Measurements from ENCODE around the gene ZNF609. TPM values are rescaled to one million over a fixed set of nuclear protein-coding genes. Genes with fewer than 3 reads are reported as not detected.
A peak's percentile ranks its signal among the peaks of the same experiment; 100 is the strongest.

The ZNF609 gene
- polyA plus RNA-seq, 1 donor (not counting 4 experiments of a cell fraction or from before 2014, with no cell fraction given), result 16.9 TPM

DNA sequence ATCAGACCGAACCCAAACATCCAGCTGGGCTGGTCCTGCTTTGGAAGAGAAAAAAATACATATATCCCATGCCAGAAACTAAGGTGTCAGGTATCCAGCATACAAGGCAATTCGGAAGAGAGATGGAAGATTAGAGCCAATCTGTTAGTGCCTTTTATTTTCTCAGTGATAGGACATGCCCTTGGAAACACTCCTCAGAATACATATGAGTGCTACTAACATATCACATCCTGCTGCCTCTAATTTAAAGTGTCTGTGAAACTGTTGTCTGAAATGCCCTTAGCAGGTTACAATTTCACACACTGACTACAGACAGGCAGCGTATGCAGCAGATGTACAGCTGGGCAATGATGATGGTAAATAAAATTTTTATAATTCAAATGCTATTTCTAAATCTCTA lies 236.1 kb downstream of the ZNF609 start:
- Histone ChIP-seq H3K4me1 (ENCODE audit: control insufficient read depth, extremely low read depth, insufficient read depth, low read length) (peaks cover 40% of the 10 kb centered on the region), H4K20me1 (ENCODE audit: control insufficient read depth, extremely low read depth, insufficient read depth, low read length) (peaks cover 8% of the 10 kb centered on the region), H3K27ac (ENCODE audit: control insufficient read depth, insufficient read depth, low read length) (no peak overlapping the region), H3K4me3 (ENCODE audit: control insufficient read depth in 2 of 3, extremely low read depth in 1 of 3, insufficient read depth in 2 of 3, low read depth in 1 of 3, low read length in 3 of 3) (no peak overlapping the region), H3K79me2 (ENCODE audit: control insufficient read depth, insufficient read depth, low read length) (peaks cover 44% of the 10 kb centered on the region), H3K9ac (ENCODE audit: control insufficient read depth, extremely low read depth, insufficient read depth, low read length) (no peak overlapping the region), H3K36me3 (ENCODE audit: control insufficient read depth in 2 of 2, extremely low read depth in 1 of 2, insufficient read depth in 2 of 2, low read length in 2 of 2) (peaks cover 9 to 10% of the 10 kb centered on the region in 2 experiments), H3K27me3 (ENCODE audit: control insufficient read depth, extremely low read depth, insufficient read depth, low read length) (no peaks in the 10 kb centered on the region), H3K9me1 (ENCODE audit: control insufficient read depth, extremely low read depth, insufficient read depth, low read length) (peaks cover 10% of the 10 kb centered on the region), H3K9me3 (ENCODE audit: control insufficient read depth, low read depth, low read length) (no peaks in the 10 kb centered on the region), H3K4me2 (ENCODE audit: control insufficient read depth, extremely low read depth, insufficient read depth, low read depth, low read length) (no peak overlapping the region), H2AFZ (ENCODE audit: control insufficient read depth, low read length) (no peak overlapping the region)
- FAIRE-seq (no peak), DNase-seq (ENCODE audit: low read depth, low spot score) (no peak)
- dilution Hi-C loops (cut with MboI; ENCODE audit: extremely low pct_ligation_motif_present, low sequenced_read_pairs), result no loop called here
- no peak for TF ChIP-seq EZH2 (IDR thresholded peaks at IDR 0.05; ENCODE audit: low read length)
- TF ChIP-seq, protein P1, sequence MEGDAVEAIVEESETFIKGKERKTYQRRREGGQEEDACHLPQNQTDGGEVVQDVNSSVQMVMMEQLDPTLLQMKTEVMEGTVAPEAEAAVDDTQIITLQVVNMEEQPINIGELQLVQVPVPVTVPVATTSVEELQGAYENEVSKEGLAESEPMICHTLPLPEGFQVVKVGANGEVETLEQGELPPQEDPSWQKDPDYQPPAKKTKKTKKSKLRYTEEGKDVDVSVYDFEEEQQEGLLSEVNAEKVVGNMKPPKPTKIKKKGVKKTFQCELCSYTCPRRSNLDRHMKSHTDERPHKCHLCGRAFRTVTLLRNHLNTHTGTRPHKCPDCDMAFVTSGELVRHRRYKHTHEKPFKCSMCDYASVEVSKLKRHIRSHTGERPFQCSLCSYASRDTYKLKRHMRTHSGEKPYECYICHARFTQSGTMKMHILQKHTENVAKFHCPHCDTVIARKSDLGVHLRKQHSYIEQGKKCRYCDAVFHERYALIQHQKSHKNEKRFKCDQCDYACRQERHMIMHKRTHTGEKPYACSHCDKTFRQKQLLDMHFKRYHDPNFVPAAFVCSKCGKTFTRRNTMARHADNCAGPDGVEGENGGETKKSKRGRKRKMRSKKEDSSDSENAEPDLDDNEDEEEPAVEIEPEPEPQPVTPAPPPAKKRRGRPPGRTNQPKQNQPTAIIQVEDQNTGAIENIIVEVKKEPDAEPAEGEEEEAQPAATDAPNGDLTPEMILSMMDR (optimal IDR thresholded peaks at IDR 0.05 in 1 of 3, IDR thresholded peaks at IDR 0.05 in 1 of 3, conservative IDR thresholded peaks at IDR 0.05 in 1 of 3; ENCODE audit: extremely low read depth in 1 of 3, insufficient read depth in 2 of 3, low read length in 3 of 3), result no peak

DNA sequence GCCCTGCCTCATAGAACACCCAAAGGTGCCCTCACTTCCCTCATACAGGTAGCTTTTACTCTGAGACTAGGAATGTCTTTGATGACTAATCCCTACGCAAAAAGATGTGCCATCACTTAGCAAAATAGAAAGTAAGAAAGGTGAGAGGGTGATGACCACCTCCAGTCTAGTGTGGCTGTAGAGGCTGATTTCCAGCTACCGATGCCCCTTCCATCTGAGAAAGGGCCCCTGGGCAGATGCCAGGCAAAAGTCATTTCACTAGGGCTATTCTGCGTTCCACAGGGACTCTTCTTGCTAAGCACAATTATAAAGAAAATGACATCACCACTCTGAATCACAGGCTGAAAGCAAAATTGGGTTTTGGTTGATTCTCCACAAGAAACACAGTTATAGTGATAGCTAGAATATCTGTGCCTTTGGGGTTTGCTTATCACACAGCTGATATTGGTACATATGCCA lies 237.6 kb downstream of the ZNF609 start:
- no peak overlapping the region for H2AFZ ChIP-seq (ENCODE audit: control insufficient read depth, low read length)
- H3K4me2 ChIP-seq (ENCODE audit: control insufficient read depth, extremely low read depth, insufficient read depth, low read depth, low read length), result peak overlapping the region; percentile 23
- peak overlapping the region; percentile 46 for H3K27ac ChIP-seq (ENCODE audit: control insufficient read depth, insufficient read depth, low read length)
- dilution Hi-C loops (cut with MboI; ENCODE audit: extremely low pct_ligation_motif_present, low sequenced_read_pairs), result no loop called here
- peaks cover 49% of the 10 kb centered on the region for H3K4me1 ChIP-seq (ENCODE audit: control insufficient read depth, extremely low read depth, insufficient read depth, low read length)
- no peak overlapping the region for H3K9ac ChIP-seq (ENCODE audit: control insufficient read depth, extremely low read depth, insufficient read depth, low read length)
- H3K27me3 ChIP-seq (ENCODE audit: control insufficient read depth, extremely low read depth, insufficient read depth, low read length), result no peaks in the 10 kb centered on the region
- peaks cover 59% of the 10 kb centered on the region for H3K79me2 ChIP-seq (ENCODE audit: control insufficient read depth, insufficient read depth, low read length)
- H3K9me1 ChIP-seq (ENCODE audit: control insufficient read depth, extremely low read depth, insufficient read depth, low read length), result peaks cover 14% of the 10 kb centered on the region
- peak; percentile 25 for DNase-seq (ENCODE audit: low read depth, low spot score)
- no peak overlapping the region for H3K4me3 ChIP-seq (ENCODE audit: control insufficient read depth in 2 of 3, extremely low read depth in 1 of 3, insufficient read depth in 2 of 3, low read depth in 1 of 3, low read length in 3 of 3)
- H4K20me1 ChIP-seq (ENCODE audit: control insufficient read depth, extremely low read depth, insufficient read depth, low read length), result peaks cover 9% of the 10 kb centered on the region
- H3K9me3 ChIP-seq (ENCODE audit: control insufficient read depth, low read depth, low read length), result no peaks in the 10 kb centered on the region
- peaks cover 9 to 10% of the 10 kb centered on the region in 2 experiments for H3K36me3 ChIP-seq (ENCODE audit: control insufficient read depth in 2 of 2, extremely low read depth in 1 of 2, insufficient read depth in 2 of 2, low read length in 2 of 2)
- FAIRE-seq, result no peak
- TF ChIP-seq EZH2 (IDR thresholded peaks at IDR 0.05; ENCODE audit: low read length), result no peak
- TF ChIP-seq, protein P1 (optimal IDR thresholded peaks at IDR 0.05 in 1 of 3, IDR thresholded peaks at IDR 0.05 in 1 of 3, conservative IDR thresholded peaks at IDR 0.05 in 1 of 3; ENCODE audit: extremely low read depth in 1 of 3, insufficient read depth in 2 of 3, low read length in 3 of 3), result no peak
